ENCODE measurements around the gene ELOVL4. TPM values are rescaled to one million over a fixed set of nuclear protein-coding genes. Genes with fewer than 3 reads are reported as not detected.
A peak's percentile ranks its signal among the peaks of the same experiment; 100 is the strongest.

ELOVL4 gene
- total RNA-seq, 1 experiment from 2014 or later: 8.5 TPM

DNA sequence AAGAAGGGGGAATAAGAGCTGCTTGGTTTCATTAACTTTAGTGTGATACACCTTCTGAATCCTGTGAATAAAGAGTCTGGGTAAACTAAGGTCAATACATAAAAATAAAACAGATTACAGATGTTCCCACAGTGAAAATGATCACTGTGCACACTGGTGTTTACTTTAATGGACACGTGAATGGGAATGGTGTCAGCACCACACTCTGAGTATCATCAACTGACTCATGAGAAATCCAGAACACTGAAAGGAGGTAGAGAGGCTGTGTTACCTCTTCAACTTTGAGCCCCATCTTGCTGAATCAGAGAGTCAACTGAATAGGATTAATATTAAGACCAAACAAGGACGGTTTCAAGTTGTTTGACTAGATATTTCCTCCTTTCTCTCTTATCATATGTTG, 75.0 kb downstream of the ELOVL4 start (continued):
- TF ChIP-seq TCF7 (CRISPR knock-in tag; IDR thresholded peaks at IDR 0.05; ENCODE audit: low read depth) (no peak), FOXK1 (CRISPR knock-in tag; IDR thresholded peaks at IDR 0.05) (no peak), ZNF425 (CRISPR knock-in tag; conservative IDR thresholded peaks at IDR 0.05) (no peak)

DNA sequence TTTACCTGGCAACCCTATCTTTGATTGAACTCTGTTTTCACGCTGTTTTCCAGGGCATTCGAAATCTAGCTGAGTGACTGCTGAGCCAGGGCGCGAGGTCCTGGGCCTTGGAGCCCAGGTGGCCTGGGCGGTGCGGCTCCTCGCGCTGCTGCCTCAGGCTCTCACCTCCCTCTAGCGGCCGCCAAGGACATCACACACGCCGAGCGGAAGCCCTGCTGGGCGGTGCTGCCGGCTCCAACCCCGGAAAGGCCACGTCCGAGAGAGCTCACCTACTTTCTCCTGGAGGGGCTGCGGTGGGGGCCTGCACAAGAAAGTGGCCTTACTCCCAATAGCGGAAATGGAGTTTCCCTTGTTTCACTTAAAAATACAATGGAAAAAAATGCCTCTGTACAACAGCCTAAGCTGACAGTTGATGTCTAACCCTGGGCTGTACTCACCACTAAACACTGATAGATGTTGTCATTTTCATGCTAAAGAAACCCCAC, 77.7 kb downstream of the ELOVL4 start:
- Mint-ChIP-seq H3K27ac (no peak overlapping the region), H3K4me3 (peak overlapping the region; percentile 28; the same call in 1 of the 2 replicates), H3K36me3 (no peaks in the 10 kb centered on the region), H3K9me3 (no peaks in the 10 kb centered on the region), H3K27me3 (ENCODE audit: low read depth) (no peaks in the 10 kb centered on the region; the same call in 1 of the 2 replicates), H3K4me1 (peaks cover 25% of the 10 kb centered on the region)
- peak; percentile 87 for DNase-seq (ENCODE audit: low spot score)
- ChIA-PET CTCF (interaction anchor here (0.6 to 3.1 kb wide), 48 partner anchors 9 to 588 kb away, joined by 3 to 59 read pairs (median 6); partner anchors contain the start of genes BCKDHB, ELOVL4 and SH3BGRL2), POLR2A (no interaction called here)
- ATAC-seq: peak; percentile 95
- TF ChIP-seq STAT6 (CRISPR knock-in tag; conservative IDR thresholded peaks at IDR 0.05; ENCODE audit: low read depth) (no peak), GRHL2 (CRISPR knock-in tag; IDR thresholded peaks at IDR 0.05; ENCODE audit: insufficient replicate concordance, severe bottlenecking) (no peak), MXD4 (CRISPR knock-in tag; IDR thresholded peaks at IDR 0.05; ENCODE audit: borderline replicate concordance) (no peak), SMAD4 (CRISPR knock-in tag; IDR thresholded peaks at IDR 0.05) (no peak), ZSCAN18 (CRISPR knock-in tag; IDR thresholded peaks at IDR 0.05) (no peak), PRDM15 (CRISPR knock-in tag; IDR thresholded peaks at IDR 0.05) (no peak), ZNF396 (CRISPR knock-in tag; IDR thresholded peaks at IDR 0.05; ENCODE audit: borderline replicate concordance) (no peak), AR (CRISPR knock-in tag; IDR thresholded peaks at IDR 0.05) (no peak), ELF4 (CRISPR knock-in tag; IDR thresholded peaks at IDR 0.05; ENCODE audit: low read depth) (no peak), HMGXB4 (CRISPR knock-in tag; IDR thresholded peaks at IDR 0.05) (peak; percentile 77), MAX (CRISPR knock-in tag; IDR thresholded peaks at IDR 0.05) (peak; percentile 59; the same call in 1 of the 2 replicates), NFYB (CRISPR knock-in tag; conservative IDR thresholded peaks at IDR 0.05; ENCODE audit: low read depth) (no peak), GTF2I (CRISPR knock-in tag; conservative IDR thresholded peaks at IDR 0.05) (no peak), SP1 (CRISPR knock-in tag; conservative IDR thresholded peaks at IDR 0.05) (peak; percentile 41; the same call in 1 of the 2 replicates), TEAD1 (CRISPR knock-in tag; IDR thresholded peaks at IDR 0.05) (no peak)
- TF ChIP-seq, protein P1, sequence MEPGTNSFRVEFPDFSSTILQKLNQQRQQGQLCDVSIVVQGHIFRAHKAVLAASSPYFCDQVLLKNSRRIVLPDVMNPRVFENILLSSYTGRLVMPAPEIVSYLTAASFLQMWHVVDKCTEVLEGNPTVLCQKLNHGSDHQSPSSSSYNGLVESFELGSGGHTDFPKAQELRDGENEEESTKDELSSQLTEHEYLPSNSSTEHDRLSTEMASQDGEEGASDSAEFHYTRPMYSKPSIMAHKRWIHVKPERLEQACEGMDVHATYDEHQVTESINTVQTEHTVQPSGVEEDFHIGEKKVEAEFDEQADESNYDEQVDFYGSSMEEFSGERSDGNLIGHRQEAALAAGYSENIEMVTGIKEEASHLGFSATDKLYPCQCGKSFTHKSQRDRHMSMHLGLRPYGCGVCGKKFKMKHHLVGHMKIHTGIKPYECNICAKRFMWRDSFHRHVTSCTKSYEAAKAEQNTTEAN (CRISPR knock-in tag; IDR thresholded peaks at IDR 0.05): no peak

Measured in WTC11 (cell line).